HCT116 (cell line): ENCODE results near the gene SPCS2. TPM values are rescaled to one million over a fixed set of nuclear protein-coding genes. Genes with fewer than 3 reads are reported as not detected.

ENCODE experiments used
- ATAC-seq: fragments of 200-7000 bp; cut with Tn5 transposase; 2 replicates; pipeline ENCODE4 v1.9.1; 2020; ENCODE audit warnings: mild to moderate bottlenecking, moderate library complexity
- BruUV-seq: library from RNA; stranded (reverse); fragments of 400-500 nt; replicated peaks from 2 replicates; lab custom pipeline; 2021; lab: Mats Ljungman, UMichigan
- CTCF ChIA-PET: fragments of 300-600 bp; sonication (Branson Sonifier 250); formaldehyde crosslinking; loops from one replicate; lab custom pipeline; 2021; ENCODE audit warnings: antibody characterized with exemption; lab: Charles Lee
- POLR2A ChIA-PET: fragments of 300-600, 350-600 bp; sonication (Branson Sonifier 250); formaldehyde crosslinking; loops from one replicate; lab custom pipeline; 2021; ENCODE audit warnings: antibody characterized with exemption; lab: Charles Lee
- RAD21 ChIA-PET, 2 experiments: fragments of 300-600 bp; sonication (Branson Sonifier 250); formaldehyde crosslinking; loops; one replicate each; lab custom pipeline; 2023; ENCODE audit warnings: low total read pairs in 2 of 2; ENCODE audit not compliant: uncharacterized antibody in 2 of 2, unreplicated experiment in 2 of 2, low non-redundant PET in 1 of 2; lab: Charles Lee
- DNase-seq: peaks from one replicate; pipeline ENCODE4 v3.0.0-alpha.2; 2010; ENCODE audit warnings: low read depth, low spot score
- H2AFZ ChIP-seq: fragments of 200-600 bp; shearing (Covaris generic), sonication (generic); 2 replicates; pipeline ENCODE4 v1.6.1; 2017; ENCODE audit warnings: low read depth, mixed run types, mixed read lengths, antibody characterized with exemption, low read length; ENCODE audit not compliant: poor library complexity, severe bottlenecking
- H3K27ac ChIP-seq: 2 replicates; pipeline ENCODE4 v1.5.1; 2012; ENCODE audit warnings: low read depth, low read length
- H3K27me3 ChIP-seq: fragments of 200-600 bp; sonication (generic); 2 replicates; pipeline ENCODE4 v1.6.1; 2016; ENCODE audit warnings: mixed run types, low read length, mixed read lengths; ENCODE audit not compliant: insufficient read depth
- H3K36me3 ChIP-seq, 2 experiments: fragments of 200-500 bp in 1 of 2; fragments of 200-600 bp in 1 of 2; sonication (Bioruptor generic) in 1 of 2; sonication (generic) in 1 of 2; 2 replicates each; pipeline versions ENCODE4 v1.5.1 to v1.6.1; 2014 to 2016; ENCODE audit warnings: low read length in 2 of 2, inconsistent platforms in 1 of 2, mixed read lengths in 1 of 2, mixed run types in 1 of 2; ENCODE audit not compliant: insufficient read depth in 2 of 2, control insufficient read depth in 1 of 2
- H3K4me1 ChIP-seq, 2 experiments: fragments of 200-600 bp in 1 of 2; sonication (generic) in 1 of 2; 2 replicates each; pipeline versions ENCODE4 v1.5.1 to v1.6.1; 2012 to 2017; ENCODE audit warnings: low read length in 2 of 2, inconsistent platforms in 1 of 2, mild to moderate bottlenecking in 1 of 2, mixed read lengths in 1 of 2, mixed run types in 1 of 2, moderate library complexity in 1 of 2; ENCODE audit not compliant: insufficient read depth in 2 of 2, control insufficient read depth in 1 of 2
- H3K4me2 ChIP-seq: fragments of 200-600 bp; sonication (generic); 2 replicates; pipeline ENCODE4 v1.6.1; 2017; ENCODE audit warnings: mixed run types, low read length, mixed read lengths
- H3K4me3 ChIP-seq, 2 experiments: fragments of 200-600 bp in 1 of 2; sonication (generic) in 1 of 2; replicated peaks in 1 of 2; 2 replicates each; pipeline ENCODE4 v1.5.1; 2011 to 2016; ENCODE audit warnings: low read length in 2 of 2, control low read depth in 1 of 2, low read depth in 1 of 2, mild to moderate bottlenecking in 1 of 2, mixed read lengths in 1 of 2, mixed run types in 1 of 2
- H3K79me2 ChIP-seq: fragments of 200-600 bp; sonication (generic); 2 replicates; pipeline ENCODE4 v1.6.1; 2017; ENCODE audit warnings: mild to moderate bottlenecking, mixed run types, low read length, moderate library complexity, mixed read lengths; ENCODE audit not compliant: insufficient read depth
- H3K9ac ChIP-seq: fragments of 200-600 bp; sonication (generic); 2 replicates; pipeline ENCODE4 v1.6.1; 2016; ENCODE audit warnings: low read length, mixed read lengths
- H3K9me2 ChIP-seq: fragments of 200-600 bp; sonication (generic), shearing (Covaris generic); 2 replicates; pipeline ENCODE4 v1.6.1; 2017; ENCODE audit warnings: mixed run types, mild to moderate bottlenecking, moderate library complexity; ENCODE audit not compliant: insufficient read depth
- H3K9me3 ChIP-seq, 2 experiments: fragments of 200-500 bp in 1 of 2; fragments of 200-600 bp in 1 of 2; sonication (Bioruptor generic) in 1 of 2; sonication (generic) in 1 of 2; 2 replicates each; pipeline ENCODE4 v1.6.1; 2014 to 2017; ENCODE audit warnings: low read length in 2 of 2, mixed read lengths in 2 of 2, inconsistent platforms in 1 of 2, low read depth in 1 of 2, mild to moderate bottlenecking in 1 of 2, mixed run types in 1 of 2, moderate library complexity in 1 of 2; ENCODE audit not compliant: control insufficient read depth in 1 of 2, insufficient read depth in 1 of 2
- H4K20me1 ChIP-seq: fragments of 200-600 bp; sonication (generic), shearing (Covaris generic); 2 replicates; pipeline ENCODE4 v1.6.1; 2017; ENCODE audit warnings: mixed run types, mild to moderate bottlenecking, moderate library complexity; ENCODE audit not compliant: insufficient read depth
- CBX3 ChIP-seq: IDR thresholded peaks from 2 replicates; pipeline ENCODE4 v1.6.1; 2012; ENCODE audit warnings: low read depth
- EGR1 ChIP-seq: IDR thresholded peaks from 2 replicates; pipeline ENCODE4 v1.6.1; 2012; ENCODE audit warnings: low read depth
- ELF1 ChIP-seq: IDR thresholded peaks from 2 replicates; pipeline ENCODE4 v1.6.1; 2012; ENCODE audit warnings: low read depth, borderline replicate concordance
- EZH2phosphoT487 ChIP-seq: fragments of 200-600 bp; IDR thresholded peaks from 2 replicates; pipeline ENCODE4 v1.6.1; 2018; ENCODE audit warnings: antibody characterized with exemption, borderline replicate concordance
- JUND ChIP-seq: IDR thresholded peaks from 2 replicates; pipeline ENCODE4 v1.6.1; 2012
- POLR2A ChIP-seq: IDR thresholded peaks from 2 replicates; pipeline ENCODE4 v1.7.0; 2011; ENCODE audit warnings: borderline replicate concordance; ENCODE audit not compliant: insufficient read depth, insufficient read length; ENCODE audit errors: extremely low read depth
- RAD21 ChIP-seq: IDR thresholded peaks from 2 replicates; pipeline ENCODE4 v1.6.1; 2012; ENCODE audit warnings: low read depth, mild to moderate bottlenecking
- TCF7L2 ChIP-seq: IDR thresholded peaks from 2 replicates; pipeline ENCODE4 v1.7.0; 2011; ENCODE audit warnings: borderline replicate concordance, inconsistent platforms; ENCODE audit not compliant: insufficient read depth, insufficient read length; ENCODE audit errors: extremely low read depth
- ZFX ChIP-seq: fragments of 450-650 bp; IDR thresholded peaks from 2 replicates; pipeline ENCODE4 v1.6.1; 2017
- intact Hi-C: fragments of 100-400 bp; cut with micrococcal nuclease; formaldehyde crosslinking; loops from 2 replicates; pipeline ENCODE4 v1.10.0; 2022
- total RNA-seq: library from RNA; stranded (reverse); gene quantifications from one replicate; pipeline ENCODE4 v1.2.1, GENCODE V29; 2021; ENCODE audit not compliant: unreplicated experiment
- TF ChIP-seq, protein P1 (sequence below): IDR thresholded peaks from 2 replicates; pipeline ENCODE4 v1.6.1; 2012
- TF ChIP-seq, protein P2 (sequence below): IDR thresholded peaks from 2 replicates; pipeline ENCODE4 v1.6.1; 2012
- TF ChIP-seq, protein P3 (sequence below), 3 experiments: fragments of 200-600 bp in 1 of 3; sonication (generic) in 1 of 3; IDR thresholded peaks in 2 of 3; conservative IDR thresholded peaks in 1 of 3; 2 replicates each; pipeline ENCODE4 v1.5.1; 2012 to 2017; ENCODE audit warnings: low read depth in 2 of 3, low read length in 2 of 3, antibody characterized with exemption in 1 of 3, borderline replicate concordance in 1 of 3, control low read depth in 1 of 3, mild to moderate bottlenecking in 1 of 3, mixed read lengths in 1 of 3, mixed run types in 1 of 3, moderate library complexity in 1 of 3; ENCODE audit not compliant: insufficient read depth in 1 of 3
- TF ChIP-seq, protein P4 (sequence below): IDR thresholded peaks from 2 replicates; pipeline ENCODE4 v1.6.1; 2012; ENCODE audit warnings: low read depth

Gene SPCS2
- total RNA-seq, 1 experiment from 2014 or later: 133 TPM

DNA sequence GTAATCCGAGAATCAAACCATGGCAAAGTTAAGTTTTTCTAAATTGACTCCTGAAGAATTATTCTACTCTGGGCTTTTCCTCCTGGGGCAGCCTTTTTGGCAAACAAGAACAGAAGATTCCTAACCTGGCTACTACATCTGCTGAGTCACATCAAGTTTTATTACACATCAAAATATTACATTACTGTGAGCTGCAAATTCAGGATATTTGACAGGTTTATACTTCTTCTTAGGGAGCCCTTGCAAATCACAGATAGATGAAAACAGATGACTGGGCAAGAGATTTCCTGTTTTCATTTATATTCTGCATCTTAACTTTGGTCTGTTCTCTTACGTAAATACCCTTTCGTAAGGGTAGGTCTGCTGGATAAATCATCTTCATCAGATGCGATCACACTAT is 23.8 kb upstream of the SPCS2 start:
- Histone ChIP-seq H3K4me3 (no peak overlapping the region), H3K9ac (no peak overlapping the region), H3K36me3 (no peaks in the 10 kb centered on the region; a peak in 2 of 4 replicates), H3K4me2 (no peak overlapping the region), H2AFZ (no peak overlapping the region), H4K20me1 (peaks cover 6% of the 10 kb centered on the region; the same call in 1 of the 2 replicates), H3K27me3 (no peaks in the 10 kb centered on the region), H3K27ac (no peak overlapping the region), H3K4me1 (no peaks in the 10 kb centered on the region), H3K9me2 (no peaks in the 10 kb centered on the region), H3K79me2 (no peaks in the 10 kb centered on the region), H3K9me3 (no peaks in the 10 kb centered on the region)
- TF ChIP-seq ZFX: no peak
- no peak for TF ChIP-seq JUND
- no peak for TF ChIP-seq CBX3
- TF ChIP-seq RAD21: no peak
- TF ChIP-seq, protein P1, sequence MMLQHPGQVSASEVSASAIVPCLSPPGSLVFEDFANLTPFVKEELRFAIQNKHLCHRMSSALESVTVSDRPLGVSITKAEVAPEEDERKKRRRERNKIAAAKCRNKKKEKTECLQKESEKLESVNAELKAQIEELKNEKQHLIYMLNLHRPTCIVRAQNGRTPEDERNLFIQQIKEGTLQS: no peak
- TF ChIP-seq, protein P2, sequence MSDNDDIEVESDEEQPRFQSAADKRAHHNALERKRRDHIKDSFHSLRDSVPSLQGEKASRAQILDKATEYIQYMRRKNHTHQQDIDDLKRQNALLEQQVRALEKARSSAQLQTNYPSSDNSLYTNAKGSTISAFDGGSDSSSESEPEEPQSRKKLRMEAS: no peak
- no TSS peak for BruUV-seq
- CTCF ChIA-PET: no interaction called here
- RAD21 ChIA-PET: no interaction called here
- POLR2A ChIA-PET: no interaction called here
- intact Hi-C loops: no loop called here
- no peak for DNase-seq
- ATAC-seq: no peak

DNA sequence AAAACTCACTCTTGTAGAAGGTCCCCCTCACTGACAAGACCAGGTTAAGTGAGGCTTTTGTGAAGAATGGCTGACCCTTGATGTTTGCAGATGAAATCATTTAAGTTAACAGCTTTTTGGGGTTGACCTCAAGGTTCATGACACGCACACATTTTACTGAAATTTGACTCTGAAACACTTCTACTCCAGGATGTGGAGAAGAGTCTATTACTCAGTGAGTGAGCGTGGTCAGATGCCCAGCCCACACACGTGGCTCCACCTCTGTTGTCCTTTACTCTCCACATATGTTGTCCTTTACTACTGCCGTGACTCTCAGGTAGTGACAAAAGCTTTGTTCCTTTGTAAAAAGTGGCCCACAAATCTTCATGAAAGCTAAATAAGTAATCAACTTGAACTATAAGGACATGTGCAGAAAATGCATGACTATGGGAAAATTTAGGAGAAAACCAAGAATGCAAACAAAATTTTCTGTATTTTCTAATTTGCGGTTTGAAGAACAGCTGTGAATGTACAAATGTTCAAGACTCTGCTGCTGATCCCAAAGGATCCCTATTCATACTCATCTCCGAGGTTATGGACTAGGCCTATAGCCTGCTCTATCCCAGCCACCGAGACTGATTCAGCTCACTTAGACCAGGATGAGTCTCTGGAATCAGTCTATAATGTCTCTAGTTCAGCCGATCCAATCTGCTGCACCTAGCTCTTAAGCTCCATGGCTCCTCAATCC is 22.6 kb upstream of the SPCS2 start:
- ChIA-PET RAD21 (no interaction called here), CTCF (interaction anchor here (0.9 kb wide), 1 partner anchor 315 kb away, joined by 3 read pairs; no protein-coding TSS in a partner anchor), POLR2A (no interaction called here)
- H3K4me1 ChIP-seq: no peaks in the 10 kb centered on the region
- no peaks in the 10 kb centered on the region for H3K9me3 ChIP-seq
- DNase-seq (no peak), ATAC-seq (no peak)
- no peaks in the 10 kb centered on the region for H3K27me3 ChIP-seq
- H2AFZ ChIP-seq: no peak overlapping the region
- H4K20me1 ChIP-seq: peaks cover 6% of the 10 kb centered on the region; the same call in 1 of the 2 replicates
- intact Hi-C loops: no loop called here
- H3K79me2 ChIP-seq: no peaks in the 10 kb centered on the region
- H3K9ac ChIP-seq: no peak overlapping the region
- no peaks in the 10 kb centered on the region for H3K9me2 ChIP-seq
- no peak overlapping the region for H3K27ac ChIP-seq
- H3K4me3 ChIP-seq: no peak overlapping the region
- H3K36me3 ChIP-seq: no peaks in the 10 kb centered on the region; a peak in 1 of 4 replicates
- H3K4me2 ChIP-seq: no peak overlapping the region
- BruUV-seq: no TSS peak
- TF ChIP-seq EZH2phosphoT487 (no peak), ELF1 (no peak), TCF7L2 (no peak), RAD21 (no peak), EGR1 (no peak), POLR2A (no peak)
- TF ChIP-seq, protein P3, sequence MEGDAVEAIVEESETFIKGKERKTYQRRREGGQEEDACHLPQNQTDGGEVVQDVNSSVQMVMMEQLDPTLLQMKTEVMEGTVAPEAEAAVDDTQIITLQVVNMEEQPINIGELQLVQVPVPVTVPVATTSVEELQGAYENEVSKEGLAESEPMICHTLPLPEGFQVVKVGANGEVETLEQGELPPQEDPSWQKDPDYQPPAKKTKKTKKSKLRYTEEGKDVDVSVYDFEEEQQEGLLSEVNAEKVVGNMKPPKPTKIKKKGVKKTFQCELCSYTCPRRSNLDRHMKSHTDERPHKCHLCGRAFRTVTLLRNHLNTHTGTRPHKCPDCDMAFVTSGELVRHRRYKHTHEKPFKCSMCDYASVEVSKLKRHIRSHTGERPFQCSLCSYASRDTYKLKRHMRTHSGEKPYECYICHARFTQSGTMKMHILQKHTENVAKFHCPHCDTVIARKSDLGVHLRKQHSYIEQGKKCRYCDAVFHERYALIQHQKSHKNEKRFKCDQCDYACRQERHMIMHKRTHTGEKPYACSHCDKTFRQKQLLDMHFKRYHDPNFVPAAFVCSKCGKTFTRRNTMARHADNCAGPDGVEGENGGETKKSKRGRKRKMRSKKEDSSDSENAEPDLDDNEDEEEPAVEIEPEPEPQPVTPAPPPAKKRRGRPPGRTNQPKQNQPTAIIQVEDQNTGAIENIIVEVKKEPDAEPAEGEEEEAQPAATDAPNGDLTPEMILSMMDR (IDR thresholded peaks at IDR 0.05 in 2 of 3, conservative IDR thresholded peaks at IDR 0.05 in 1 of 3; ENCODE audit: borderline replicate concordance in 1 of 3, insufficient read depth in 1 of 3, low read depth in 2 of 3, low read length in 2 of 3): no peak
- TF ChIP-seq, protein P1: no peak
- TF ChIP-seq, protein P4, sequence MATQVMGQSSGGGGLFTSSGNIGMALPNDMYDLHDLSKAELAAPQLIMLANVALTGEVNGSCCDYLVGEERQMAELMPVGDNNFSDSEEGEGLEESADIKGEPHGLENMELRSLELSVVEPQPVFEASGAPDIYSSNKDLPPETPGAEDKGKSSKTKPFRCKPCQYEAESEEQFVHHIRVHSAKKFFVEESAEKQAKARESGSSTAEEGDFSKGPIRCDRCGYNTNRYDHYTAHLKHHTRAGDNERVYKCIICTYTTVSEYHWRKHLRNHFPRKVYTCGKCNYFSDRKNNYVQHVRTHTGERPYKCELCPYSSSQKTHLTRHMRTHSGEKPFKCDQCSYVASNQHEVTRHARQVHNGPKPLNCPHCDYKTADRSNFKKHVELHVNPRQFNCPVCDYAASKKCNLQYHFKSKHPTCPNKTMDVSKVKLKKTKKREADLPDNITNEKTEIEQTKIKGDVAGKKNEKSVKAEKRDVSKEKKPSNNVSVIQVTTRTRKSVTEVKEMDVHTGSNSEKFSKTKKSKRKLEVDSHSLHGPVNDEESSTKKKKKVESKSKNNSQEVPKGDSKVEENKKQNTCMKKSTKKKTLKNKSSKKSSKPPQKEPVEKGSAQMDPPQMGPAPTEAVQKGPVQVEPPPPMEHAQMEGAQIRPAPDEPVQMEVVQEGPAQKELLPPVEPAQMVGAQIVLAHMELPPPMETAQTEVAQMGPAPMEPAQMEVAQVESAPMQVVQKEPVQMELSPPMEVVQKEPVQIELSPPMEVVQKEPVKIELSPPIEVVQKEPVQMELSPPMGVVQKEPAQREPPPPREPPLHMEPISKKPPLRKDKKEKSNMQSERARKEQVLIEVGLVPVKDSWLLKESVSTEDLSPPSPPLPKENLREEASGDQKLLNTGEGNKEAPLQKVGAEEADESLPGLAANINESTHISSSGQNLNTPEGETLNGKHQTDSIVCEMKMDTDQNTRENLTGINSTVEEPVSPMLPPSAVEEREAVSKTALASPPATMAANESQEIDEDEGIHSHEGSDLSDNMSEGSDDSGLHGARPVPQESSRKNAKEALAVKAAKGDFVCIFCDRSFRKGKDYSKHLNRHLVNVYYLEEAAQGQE: no peak
